A549 (cell line): Measurements from ENCODE around the gene CIRBP. TPM values are rescaled to one million over a fixed set of nuclear protein-coding genes. Genes with fewer than 3 reads are reported as not detected.
A peak's percentile ranks its signal among the peaks of the same experiment; 100 is the strongest.

ENCODE experiments used
- ATAC-seq, 2 experiments: fragments of 200-7000 bp in 1 of 2; fragments of >200 bp in 1 of 2; cut with Nextera tagmentation in 1 of 2; cut with Tn5 transposase in 1 of 2; 3 replicates each; pipeline versions ENCODE4 v1.8.0 to v1.9.1; 2018 to 2020; ENCODE audit warnings: mild to moderate bottlenecking in 1 of 2, moderate library complexity in 1 of 2
- CTCF ChIA-PET: fragments of 300-600 bp; sonication (Branson Sonifier 250); formaldehyde crosslinking; extraction: SDS; loops from one replicate; lab custom pipeline; 2021; ENCODE audit warnings: antibody characterized with exemption, inconsistent platforms; lab: Yijun Ruan, JAX
- POLR2A ChIA-PET: fragments of 350-600 bp; formaldehyde crosslinking; extraction: SDS; loops from one replicate; lab custom pipeline; 2021; ENCODE audit warnings: antibody characterized with exemption, inconsistent platforms; lab: Yijun Ruan, JAX
- DNase-seq, 2 experiments: peaks; one replicate each; pipeline versions ENCODE4 v3.0.0 to v3.0.0-alpha.2; 2011 to 2016; ENCODE audit warnings: low read depth in 1 of 2, low spot score in 1 of 2
- FAIRE-seq: peaks from 2 replicates; lab custom pipeline; 2011; peaks lifted over from hg19 to GRCh38; lab: Jason Lieb, UNC
- H3K27ac ChIP-seq, 2 experiments: fragments of >200 bp; sonication (Bioruptor Twin); formaldehyde crosslinking; 3 replicates each; pipeline ENCODE4 v1.5.1; 2016 to 2017
- H3K4me1 ChIP-seq: fragments of >200 bp; sonication (Bioruptor Twin); formaldehyde crosslinking; 3 replicates; pipeline ENCODE4 v1.6.1; 2016
- H3K4me2 ChIP-seq: fragments of >200 bp; sonication (Bioruptor Twin); formaldehyde crosslinking; 3 replicates; pipeline ENCODE4 v1.6.1; 2016
- H3K4me3 ChIP-seq: fragments of >200 bp; sonication (Bioruptor Twin); formaldehyde crosslinking; 3 replicates; pipeline ENCODE4 v1.5.1; 2016
- H3K9me3 ChIP-seq: fragments of >200 bp; sonication (Bioruptor Twin); formaldehyde crosslinking; 3 replicates; pipeline ENCODE4 v1.6.1; 2016
- BHLHE40 ChIP-seq: IDR thresholded peaks from 2 replicates; pipeline ENCODE4 v1.6.1; 2012; ENCODE audit warnings: low read depth, low read length, inconsistent platforms
- CBX8 ChIP-seq: fragments of 200-600 bp; sonication (generic); IDR thresholded peaks from 2 replicates; pipeline ENCODE4 v1.6.1; 2016
- CEBPB ChIP-seq, 2 experiments: fragments of >200 bp in 1 of 2; sonication (Bioruptor Twin) in 1 of 2; formaldehyde crosslinking in 1 of 2; IDR thresholded peaks; 2 replicates each; pipeline ENCODE4 v1.6.1; 2012 to 2016
- CHD4 ChIP-seq: fragments of 200-600 bp; sonication (generic); IDR thresholded peaks from 2 replicates; pipeline ENCODE4 v1.6.1; 2016; ENCODE audit warnings: antibody characterized with exemption, mild to moderate bottlenecking, borderline replicate concordance
- CTCF ChIP-seq: fragments of >200 bp; sonication (Bioruptor Twin); formaldehyde crosslinking; IDR thresholded peaks from 3 replicates; pipeline ENCODE4 v1.5.1; 2016
- E2F6 ChIP-seq: IDR thresholded peaks from 2 replicates; pipeline ENCODE4 v1.6.1; 2012; ENCODE audit warnings: low read depth, borderline replicate concordance
- EHF ChIP-seq: fragments of 250-450 bp; sonication (Bioruptor Pico); IDR thresholded peaks from 2 replicates; pipeline ENCODE4 v1.5.0; 2020; ENCODE audit warnings: mild to moderate bottlenecking
- EHMT2 ChIP-seq: fragments of 200-600 bp; sonication (generic); IDR thresholded peaks from 2 replicates; pipeline ENCODE4 v1.6.1; 2016; ENCODE audit warnings: antibody characterized with exemption, low read depth, mild to moderate bottlenecking, moderate library complexity
- EP300 ChIP-seq, 2 experiments: fragments of >200 bp; sonication (Bioruptor Twin); formaldehyde crosslinking; IDR thresholded peaks; 2 replicates in 1 of 2; 3 replicates in 1 of 2; pipeline ENCODE4 v1.6.1; 2016 to 2017
- FOXS1 ChIP-seq: fragments of 250-450 bp; sonication (Bioruptor Pico); IDR thresholded peaks from 2 replicates; pipeline ENCODE4 v1.5.0; 2020; ENCODE audit warnings: mild to moderate bottlenecking, moderate library complexity
- GATA3 ChIP-seq: IDR thresholded peaks from 2 replicates; pipeline ENCODE4 v1.6.1; 2012; ENCODE audit warnings: borderline replicate concordance
- HES2 ChIP-seq: fragments of >200 bp; sonication (Bioruptor Twin); formaldehyde crosslinking; IDR thresholded peaks from 2 replicates; pipeline ENCODE4 v1.6.1; 2016
- HOXB5 ChIP-seq: fragments of 250-450 bp; sonication (Bioruptor Pico); IDR thresholded peaks from 2 replicates; pipeline ENCODE4 v1.5.0; 2020; ENCODE audit warnings: mild to moderate bottlenecking, moderate library complexity
- JUNB ChIP-seq: fragments of >200 bp; sonication (Bioruptor Twin); formaldehyde crosslinking; IDR thresholded peaks from 2 replicates; pipeline ENCODE4 v1.6.1; 2016
- MAX ChIP-seq: IDR thresholded peaks from 2 replicates; pipeline ENCODE4 v1.6.1; 2012
- MAZ ChIP-seq: fragments of 150-350 bp; IDR thresholded peaks from 2 replicates; pipeline ENCODE4 v1.6.1; 2014; ENCODE audit warnings: antibody characterized with exemption, low read depth, low read length, borderline replicate concordance
- NPAS2 ChIP-seq: fragments of 250-450 bp; sonication (Bioruptor Pico); IDR thresholded peaks from 2 replicates; pipeline ENCODE4 v1.8.0; 2022; ENCODE audit warnings: mild to moderate bottlenecking, moderate library complexity, borderline replicate concordance
- PBX3 ChIP-seq: IDR thresholded peaks from 2 replicates; pipeline ENCODE4 v1.6.1; 2012
- POLR2AphosphoS2 ChIP-seq: conservative IDR thresholded peaks from 2 replicates; pipeline ENCODE4 v1.6.1; 2012; ENCODE audit warnings: low read length, improper control_type of control experiment, inconsistent platforms
- TFCP2L1 ChIP-seq: fragments of 250-450 bp; sonication (Bioruptor Pico); IDR thresholded peaks from 2 replicates; pipeline ENCODE4 v1.5.0; 2021; ENCODE audit warnings: mild to moderate bottlenecking
- USF2 ChIP-seq: fragments of 450-650 bp; IDR thresholded peaks from 2 replicates; pipeline ENCODE4 v1.6.1; 2014; ENCODE audit warnings: antibody characterized with exemption
- ZNF302 ChIP-seq: fragments of 250-450 bp; sonication (Bioruptor Pico); IDR thresholded peaks from 2 replicates; pipeline ENCODE4 v1.9.0; 2021; ENCODE audit warnings: inconsistent platforms, mild to moderate bottlenecking, moderate library complexity
- ZSCAN20 ChIP-seq: fragments of 250-450 bp; sonication (Bioruptor Pico); IDR thresholded peaks from 2 replicates; pipeline ENCODE4 v1.8.0; 2022; ENCODE audit warnings: mild to moderate bottlenecking, moderate library complexity
- WGBS: methylation state at CpG from one replicate; pipeline ENCODE4 v1.1.6; 2017; ENCODE audit errors: missing lambda C conversion rate; 5-methylcytosine and 5-hydroxymethylcytosine counted together
- polyA plus RNA-seq, 4 experiments: library from polyadenylated mRNA; depleted of rRNA in 3 of 4; stranded (reverse); fragments of >200 nt; fragmentation: RNase III in 1 of 4; extraction: RNeasy Plus Mini Kit Qiagen cat#74134 plus additional on column Dnase treatment in 1 of 4; gene quantifications; 2 replicates in 3 of 4; 3 replicates in 1 of 4; pipeline ENCODE4 v1.2.3, GENCODE V29; 2011 to 2017

Gene CIRBP
- polyA plus RNA-seq, 2 of the 4 experiments (the other 2 are of a cell fraction) = 151 to 178 TPM

DNA sequence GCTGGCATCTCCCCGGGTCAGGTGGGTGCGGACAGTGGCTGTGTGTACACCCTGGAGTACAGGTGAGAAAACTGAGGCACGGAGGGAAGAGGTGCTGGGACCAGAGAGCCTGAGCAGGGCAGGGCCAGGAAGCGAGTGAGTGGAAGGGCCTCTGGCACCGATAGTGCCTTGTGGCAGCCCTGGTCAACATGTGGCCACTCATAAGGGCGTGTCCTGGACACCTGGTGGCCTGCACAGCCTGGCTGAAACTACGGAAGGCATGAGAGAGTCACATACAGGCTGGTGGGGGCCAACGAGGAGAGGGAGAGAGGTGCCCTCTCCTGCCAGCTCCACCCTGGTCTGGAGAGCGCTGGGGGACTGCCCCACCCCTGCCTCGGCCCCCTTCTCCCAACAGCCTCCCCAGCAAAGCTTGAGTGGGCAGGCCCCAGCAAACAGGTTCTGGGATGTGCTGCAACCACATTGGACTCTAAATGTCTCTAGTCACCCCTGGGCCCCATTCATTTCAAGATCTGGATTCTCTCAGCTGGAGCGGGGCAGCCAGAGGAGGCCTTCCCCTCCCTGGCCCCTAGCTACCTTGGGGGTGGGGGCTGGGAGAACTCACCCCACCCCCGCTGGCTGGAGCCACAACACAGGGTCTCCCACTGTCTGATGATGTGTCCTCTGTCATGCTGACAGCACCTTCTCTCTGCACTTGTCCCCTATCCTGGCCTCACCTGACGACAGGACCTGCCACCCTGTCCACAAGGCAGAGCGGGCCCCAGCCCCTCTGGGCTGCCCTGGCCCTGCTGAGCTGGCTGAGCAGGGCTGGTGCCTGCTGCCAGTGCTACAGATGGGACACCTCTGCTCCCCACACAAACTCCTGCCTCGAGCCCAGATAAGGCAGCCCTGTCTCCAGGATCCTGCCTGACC, 37.1 kb upstream of the CIRBP start:
- TF ChIP-seq MAZ (no peak), MAX (no peak), NPAS2 (CRISPR knock-in tag) (no peak), CEBPB (IDR thresholded peaks at IDR 0.05) (no peak), EP300 (IDR thresholded peaks at IDR 0.05) (no peak), EHF (CRISPR knock-in tag) (no peak), CTCF (no peak), ZSCAN20 (no peak), TFCP2L1 (CRISPR knock-in tag) (no peak), HES2 (no peak), USF2 (no peak)
- Histone ChIP-seq H3K27ac (peak overlapping the region in 1 of 2 experiments; percentile 43; a peak in 3 of 6 replicates), H3K9me3 (no peaks in the 10 kb centered on the region), H3K4me3 (no peak overlapping the region), H3K4me1 (peaks cover 25% of the 10 kb centered on the region; the same call in 2 of the 3 replicates), H3K4me2 (no peak overlapping the region)
- 57% methylated on average over 8 of the region's 15 CpGs for WGBS
- ChIA-PET CTCF (interaction anchor here (0.8 to 4.2 kb wide), 3 partner anchors 10 to 233 kb away, joined by 3 to 26 read pairs (median 3); no protein-coding TSS in a partner anchor), POLR2A (interaction anchor here (1.4 kb wide), 1 partner anchor 37 kb away, joined by 3 read pairs; no protein-coding TSS in a partner anchor)
- peak; percentile 35 to 52; a peak in 4 of 6 replicates for ATAC-seq
- no peak for DNase-seq
- no peak for FAIRE-seq

- peak overlapping the region in 1 of 2 experiments; percentile 43; a peak in 3 of 6 replicates for H3K27ac ChIP-seq
These were observed 36.5 kb upstream of the CIRBP start for GRCh38 chr19:1232652-1233072.

More at GRCh38 chr19:1232652-1233072, 36.5 kb upstream of the CIRBP start:
- Histone ChIP-seq H3K4me1 (peaks cover 25% of the 10 kb centered on the region; the same call in 2 of the 3 replicates), H3K9me3 (no peaks in the 10 kb centered on the region), H3K4me2 (no peak overlapping the region), H3K4me3 (no peak overlapping the region)
- WGBS = 52% methylated on average over 11 of the region's 15 CpGs
- FAIRE-seq (no peak), DNase-seq (no peak), ATAC-seq (peak; percentile 5 to 16; a peak in 4 of 6 replicates)
- ChIA-PET CTCF (interaction anchor here (0.9 to 4.2 kb wide), 2 partner anchors 11 to 233 kb away, joined by 3 to 26 read pairs; no protein-coding TSS in a partner anchor), POLR2A (interaction anchor here (1.4 kb wide), 1 partner anchor 36 kb away, joined by 3 read pairs; no protein-coding TSS in a partner anchor)
- no peak for TF ChIP-seq HOXB5
- no peak for TF ChIP-seq E2F6
- TF ChIP-seq BHLHE40 = no peak
- no peak for TF ChIP-seq FOXS1 (CRISPR knock-in tag)
- no peak for TF ChIP-seq ZNF302 (CRISPR knock-in tag)
- no peak for TF ChIP-seq JUNB
- no peak for TF ChIP-seq GATA3
- TF ChIP-seq PBX3 = no peak
- no peak for TF ChIP-seq EHMT2
- TF ChIP-seq POLR2AphosphoS2 = no peak
- no peak for TF ChIP-seq CBX8
- TF ChIP-seq TFCP2L1 (CRISPR knock-in tag) = no peak
- no peak for TF ChIP-seq CHD4
